MM.1S (cell line): Measurements from ENCODE around the gene SLC24A1.

Experiments
- DNase-seq: peaks from one replicate; pipeline ENCODE4 v3.0.0-alpha.2; 2015
- H2AFZ ChIP-seq: fragments of 300-600 bp; sonication (generic); 2 replicates; pipeline ENCODE4 v1.6.0; 2016; ENCODE audit warnings: antibody characterized with exemption, low read length
- H3F3A ChIP-seq: fragments of 300-600 bp; sonication (generic); 2 replicates; pipeline ENCODE4 v1.6.1; 2016; ENCODE audit warnings: mild to moderate bottlenecking, antibody characterized with exemption, low read length, moderate library complexity, mixed read lengths; ENCODE audit not compliant: insufficient read depth
- H3K27ac ChIP-seq: fragments of 300-600 bp; sonication (generic); 2 replicates; pipeline ENCODE4 v1.5.1; 2016; ENCODE audit warnings: mild to moderate bottlenecking, low read length
- H3K27me3 ChIP-seq: fragments of 300-600 bp; sonication (generic); replicated peaks from 2 replicates; pipeline ENCODE4 v1.6.0; 2016; ENCODE audit warnings: low read length; ENCODE audit not compliant: insufficient read depth
- H3K36me3 ChIP-seq: fragments of 300-600 bp; sonication (generic); replicated peaks from 2 replicates; pipeline ENCODE4 v1.6.1; 2016; ENCODE audit warnings: mild to moderate bottlenecking, low read length, mixed read lengths; ENCODE audit not compliant: insufficient read depth
- H3K4me1 ChIP-seq: fragments of 300-600 bp; sonication (generic); 2 replicates; pipeline ENCODE4 v1.6.1; 2016; ENCODE audit warnings: low read length, mixed read lengths
- H3K4me2 ChIP-seq: fragments of 300-600 bp; sonication (generic); 2 replicates; pipeline ENCODE4 v1.6.0; 2016; ENCODE audit warnings: low read depth, low read length
- H3K4me3 ChIP-seq: fragments of 300-600 bp; sonication (generic); 2 replicates; pipeline ENCODE4 v1.5.1; 2016; ENCODE audit warnings: low read length, mixed read lengths
- H3K79me2 ChIP-seq: fragments of 300-600 bp; sonication (generic); 2 replicates; pipeline ENCODE4 v1.6.1; 2016; ENCODE audit warnings: mixed run types, low read length, mixed read lengths
- H3K9ac ChIP-seq: fragments of 300-600 bp; sonication (generic); 2 replicates; pipeline ENCODE4 v1.6.1; 2016; ENCODE audit warnings: low read length, mixed read lengths
- H3K9me2 ChIP-seq: fragments of 300-600 bp; sonication (generic); replicated peaks from 2 replicates; pipeline ENCODE4 v1.6.1; 2016; ENCODE audit warnings: mild to moderate bottlenecking, low read length, mixed read lengths; ENCODE audit not compliant: insufficient read depth
- H3K9me3 ChIP-seq: fragments of 300-600 bp; sonication (generic); replicated peaks from 2 replicates; pipeline ENCODE4 v1.6.1; 2016; ENCODE audit warnings: mild to moderate bottlenecking, low read length, mixed read lengths; ENCODE audit not compliant: insufficient read depth
- H4K20me1 ChIP-seq: fragments of 300-600 bp; sonication (generic); 2 replicates; pipeline ENCODE4 v1.6.1; 2016; ENCODE audit warnings: mild to moderate bottlenecking, low read length, moderate library complexity, mixed read lengths; ENCODE audit not compliant: insufficient read depth
- EZH2 ChIP-seq: fragments of 300-600 bp; sonication (generic); optimal IDR thresholded peaks from 2 replicates; pipeline ENCODE3; 2017; ENCODE audit warnings: low read depth, mild to moderate bottlenecking, antibody characterized with exemption, low read length, mixed read lengths
- EZH2phosphoT487 ChIP-seq: fragments of 300-600 bp; sonication (generic); IDR thresholded peaks from 2 replicates; pipeline ENCODE4 v1.6.1; 2018; ENCODE audit warnings: antibody characterized with exemption, low read length
- TF ChIP-seq, protein P1 (sequence below): fragments of 300-600 bp; sonication (generic); IDR thresholded peaks from 2 replicates; pipeline ENCODE4 v1.5.1; 2016; ENCODE audit warnings: antibody characterized with exemption, low read length, mixed read lengths

SLC24A1 gene

GRCh38 chr15:65631503-65631902, 9.8 kb downstream of the SLC24A1 start:
- TF ChIP-seq EZH2 (no peak), EZH2phosphoT487 (no peak)
- TF ChIP-seq, protein P1, sequence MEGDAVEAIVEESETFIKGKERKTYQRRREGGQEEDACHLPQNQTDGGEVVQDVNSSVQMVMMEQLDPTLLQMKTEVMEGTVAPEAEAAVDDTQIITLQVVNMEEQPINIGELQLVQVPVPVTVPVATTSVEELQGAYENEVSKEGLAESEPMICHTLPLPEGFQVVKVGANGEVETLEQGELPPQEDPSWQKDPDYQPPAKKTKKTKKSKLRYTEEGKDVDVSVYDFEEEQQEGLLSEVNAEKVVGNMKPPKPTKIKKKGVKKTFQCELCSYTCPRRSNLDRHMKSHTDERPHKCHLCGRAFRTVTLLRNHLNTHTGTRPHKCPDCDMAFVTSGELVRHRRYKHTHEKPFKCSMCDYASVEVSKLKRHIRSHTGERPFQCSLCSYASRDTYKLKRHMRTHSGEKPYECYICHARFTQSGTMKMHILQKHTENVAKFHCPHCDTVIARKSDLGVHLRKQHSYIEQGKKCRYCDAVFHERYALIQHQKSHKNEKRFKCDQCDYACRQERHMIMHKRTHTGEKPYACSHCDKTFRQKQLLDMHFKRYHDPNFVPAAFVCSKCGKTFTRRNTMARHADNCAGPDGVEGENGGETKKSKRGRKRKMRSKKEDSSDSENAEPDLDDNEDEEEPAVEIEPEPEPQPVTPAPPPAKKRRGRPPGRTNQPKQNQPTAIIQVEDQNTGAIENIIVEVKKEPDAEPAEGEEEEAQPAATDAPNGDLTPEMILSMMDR: no peak
- peak overlapping the region; percentile 35 for H3K4me2 ChIP-seq

DNA sequence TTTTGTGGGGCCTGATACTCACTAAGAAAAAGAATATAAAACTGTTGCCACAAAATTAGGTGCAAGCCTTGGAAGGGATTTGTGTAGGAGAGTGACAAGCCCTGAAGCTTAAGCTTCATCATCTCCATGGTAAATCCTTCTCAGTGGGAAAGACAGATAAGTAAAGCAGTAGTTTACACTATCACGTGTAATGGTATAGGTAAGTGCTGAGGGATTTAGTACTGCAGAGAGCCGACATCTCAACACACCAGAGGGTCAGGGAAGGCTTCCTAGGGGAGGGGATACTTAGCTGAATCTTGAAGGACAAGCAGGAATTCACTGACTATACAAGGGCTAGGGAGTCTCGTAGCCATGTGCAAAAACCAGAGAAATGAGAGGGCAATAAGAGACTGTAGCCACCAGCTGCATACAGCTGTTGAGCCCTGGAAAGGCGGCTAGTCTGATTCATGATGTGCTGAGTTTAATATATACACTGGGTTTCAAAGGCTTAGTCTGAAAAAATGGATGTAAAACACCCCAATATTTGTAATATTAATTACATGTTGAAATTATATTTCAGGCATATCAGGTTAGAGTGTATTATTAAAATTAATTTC, 11.1 kb downstream of the SLC24A1 start:
- H3K27ac ChIP-seq: no peak overlapping the region
- H3F3A ChIP-seq: peaks cover 4% of the 10 kb centered on the region; the same call in 1 of the 2 replicates
- TF ChIP-seq, protein P1: no peak
- no peak for TF ChIP-seq EZH2phosphoT487
- TF ChIP-seq EZH2: no peak
- no peaks in the 10 kb centered on the region for H3K36me3 ChIP-seq
- H3K79me2 ChIP-seq: no peaks in the 10 kb centered on the region
- no peaks in the 10 kb centered on the region for H3K9me2 ChIP-seq
- H3K27me3 ChIP-seq: peaks cover 7% of the 10 kb centered on the region; the same call in 1 of the 2 replicates
- H2AFZ ChIP-seq: no peak overlapping the region
- H4K20me1 ChIP-seq: no peaks in the 10 kb centered on the region
- H3K9me3 ChIP-seq: no peaks in the 10 kb centered on the region
- no peak overlapping the region for H3K4me2 ChIP-seq
- H3K4me1 ChIP-seq: peaks cover 31% of the 10 kb centered on the region
- H3K9ac ChIP-seq: no peak overlapping the region
- no peak overlapping the region for H3K4me3 ChIP-seq
- no peak for DNase-seq

More at GRCh38 chr15:65631503-65631902, 9.8 kb downstream of the SLC24A1 start:
- peak; percentile 35 for DNase-seq
- Histone ChIP-seq H3K27me3 (peaks cover 7% of the 10 kb centered on the region; the same call in 1 of the 2 replicates), H3K27ac (no peak overlapping the region), H3F3A (peaks cover 4% of the 10 kb centered on the region; the same call in 1 of the 2 replicates), H3K4me3 (no peak overlapping the region), H2AFZ (no peak overlapping the region), H3K9ac (no peak overlapping the region), H3K4me1 (peaks cover 31% of the 10 kb centered on the region), H3K9me3 (no peaks in the 10 kb centered on the region), H3K9me2 (no peaks in the 10 kb centered on the region), H3K36me3 (no peaks in the 10 kb centered on the region), H3K79me2 (no peaks in the 10 kb centered on the region), H4K20me1 (no peaks in the 10 kb centered on the region)

- Histone ChIP-seq H3K9me2 (no peaks in the 10 kb centered on the region), H3K4me2 (peak overlapping the region; percentile 16; the same call in 1 of the 2 replicates), H3K27ac (no peak overlapping the region), H3K4me1 (peaks cover 35% of the 10 kb centered on the region), H4K20me1 (no peaks in the 10 kb centered on the region), H3K4me3 (no peak overlapping the region), H3K36me3 (no peaks in the 10 kb centered on the region), H3K79me2 (no peaks in the 10 kb centered on the region), H2AFZ (no peak overlapping the region), H3K9me3 (no peaks in the 10 kb centered on the region), H3F3A (peaks cover 4% of the 10 kb centered on the region; the same call in 1 of the 2 replicates), H3K9ac (no peak overlapping the region), H3K27me3 (peaks cover 7% of the 10 kb centered on the region; the same call in 1 of the 2 replicates)
- DNase-seq: no peak
- TF ChIP-seq EZH2: no peak
- TF ChIP-seq EZH2phosphoT487: no peak
- TF ChIP-seq, protein P1: no peak
Measured at GRCh38 chr15:65633752-65634151, 12.0 kb downstream of the SLC24A1 start.
